GM19193 (cell line): Measurements from ENCODE around the gene PLPPR2.

Source experiments
- POLR2A ChIP-seq: IDR thresholded peaks from 4 replicates; pipeline ENCODE4 v1.6.1; 2011; ENCODE audit not compliant: insufficient read depth, insufficient read length; ENCODE audit errors: extremely low read depth

PLPPR2 gene

DNA sequence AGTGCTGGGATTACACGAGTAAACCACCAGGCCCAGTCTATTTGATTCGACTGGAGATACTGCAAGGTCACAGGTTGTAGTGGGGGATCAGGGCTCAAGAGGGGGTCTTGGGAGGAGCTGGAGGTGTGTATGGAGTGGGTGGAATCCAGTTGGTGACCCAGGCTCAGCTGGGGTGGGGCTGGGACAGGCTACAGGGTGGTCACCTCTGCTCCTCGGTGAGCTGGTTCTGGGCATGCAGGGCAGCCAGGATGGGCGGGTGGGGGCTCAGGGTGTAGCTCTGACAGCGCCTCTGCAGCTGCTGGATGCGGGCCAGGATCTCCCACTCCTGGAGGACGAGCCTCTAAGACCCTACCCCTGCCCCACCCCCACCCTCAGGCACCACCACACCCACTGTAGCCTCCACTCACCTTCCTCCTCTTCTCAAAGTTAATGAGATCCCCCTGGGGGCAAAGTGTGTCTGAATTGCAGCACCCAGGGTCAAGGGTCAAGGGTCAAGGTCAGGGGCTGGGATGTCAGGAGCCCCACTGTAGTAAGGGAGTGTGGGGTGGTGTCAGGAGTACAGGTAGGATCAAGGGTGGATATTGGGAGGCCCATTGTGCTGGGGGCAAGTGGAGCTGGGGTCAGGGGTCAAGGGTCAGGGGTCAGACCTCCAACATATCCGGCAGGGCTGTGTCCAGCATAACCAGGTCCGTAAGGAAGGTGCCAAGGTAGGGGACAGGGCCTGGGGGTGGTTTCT lies 46.7 kb downstream of the PLPPR2 start:
- no peak for TF ChIP-seq POLR2A

- TF ChIP-seq POLR2A = no peak
Observed at GRCh38 chr19:11404588-11405222, 49.5 kb downstream of the PLPPR2 start.

- TF ChIP-seq POLR2A = no peak
Observed at GRCh38 chr19:11405846-11406643, 50.8 kb downstream of the PLPPR2 start.

DNA sequence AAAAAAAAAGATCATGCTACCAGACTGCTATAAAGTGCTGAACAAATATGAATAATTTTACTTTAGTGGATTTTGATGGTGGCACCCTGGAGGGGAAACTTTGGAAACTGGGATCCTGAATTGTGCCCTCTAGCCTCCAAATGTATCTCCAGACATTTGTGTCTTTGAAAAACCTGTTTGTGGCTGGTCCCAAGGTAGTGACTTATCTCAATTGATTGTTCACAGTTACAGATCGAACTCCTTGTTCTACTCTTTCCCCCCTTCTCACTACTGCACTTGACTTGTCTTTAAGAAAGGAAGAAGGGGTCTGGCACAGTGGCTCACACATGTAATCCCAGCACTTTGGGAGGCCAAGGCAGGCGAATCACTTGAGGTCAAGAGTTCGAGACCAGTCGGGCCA lies 53.4 kb downstream of the PLPPR2 start:
- TF ChIP-seq POLR2A = no peak

DNA sequence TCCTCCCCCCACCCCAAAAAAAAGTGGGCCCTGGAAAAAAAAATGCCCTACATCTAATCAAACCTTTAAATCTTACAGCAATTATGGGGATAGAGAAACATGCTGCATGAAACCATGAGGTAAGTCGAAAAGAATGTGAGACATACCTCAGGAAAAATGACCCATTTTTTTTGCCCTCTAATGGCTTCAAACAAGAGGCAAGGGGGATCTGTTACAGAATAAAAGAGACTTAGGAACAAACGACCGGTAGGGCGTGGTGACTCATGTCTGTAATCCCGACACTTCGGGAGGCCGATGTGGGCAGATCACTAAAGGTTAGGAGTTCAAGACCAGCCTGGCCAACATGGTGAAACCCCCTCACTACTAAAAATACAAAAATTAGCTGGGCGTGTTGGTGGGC lies 55.5 kb downstream of the PLPPR2 start:
- no peak for TF ChIP-seq POLR2A

DNA sequence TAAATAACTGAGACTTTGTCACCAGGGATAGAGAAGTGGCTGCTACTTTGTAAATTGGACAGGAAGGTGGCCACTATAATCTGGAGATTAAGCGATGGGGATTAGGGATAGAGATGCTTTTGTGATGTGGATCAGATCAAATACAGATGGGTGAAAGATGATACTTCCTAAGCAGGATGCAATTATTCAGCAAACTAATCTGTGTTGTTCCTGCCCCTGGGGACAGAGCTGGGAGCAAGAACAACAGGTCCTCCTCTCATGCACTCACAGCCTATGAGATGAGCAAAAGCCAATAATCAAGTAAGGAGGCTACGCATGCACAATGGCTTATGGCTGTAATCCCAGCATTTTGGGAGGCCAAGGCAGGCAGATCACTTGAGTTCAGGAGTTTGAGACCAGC lies 59.3 kb downstream of the PLPPR2 start:
- no peak for TF ChIP-seq POLR2A
